Keratinocyte (primary cell): ENCODE data around the gene TRAF3IP1. TPM values are rescaled to one million over a fixed set of nuclear protein-coding genes. Genes with fewer than 3 reads are reported as not detected.

Experiments
- DNase-seq: peaks from one replicate; pipeline ENCODE4 v3.0.0-alpha.2; 2011; ENCODE audit warnings: low read depth, missing footprints, low spot score
- FAIRE-seq: peaks from 2 replicates; lab custom pipeline; 2011; peaks lifted over from hg19 to GRCh38; lab: Jason Lieb, UNC
- H2AFZ ChIP-seq: 2 replicates; pipeline ENCODE4 v1.6.0; 2012; ENCODE audit warnings: low read length, control low read depth, inconsistent platforms; ENCODE audit not compliant: control insufficient read depth
- H3K27ac ChIP-seq: 2 replicates; pipeline ENCODE4 v1.5.1; 2011; ENCODE audit warnings: low read length; ENCODE audit not compliant: control insufficient read depth, insufficient read depth
- H3K27me3 ChIP-seq: 3 replicates; pipeline ENCODE4 v1.6.0; 2011; ENCODE audit warnings: low read length; ENCODE audit not compliant: control insufficient read depth, insufficient read depth; ENCODE audit errors: extremely low read depth
- H3K36me3 ChIP-seq, 2 experiments: 2 replicates in 1 of 2; 3 replicates in 1 of 2; pipeline ENCODE4 v1.5.1; 2011; ENCODE audit warnings: low read length in 2 of 2, mild to moderate bottlenecking in 1 of 2; ENCODE audit not compliant: control insufficient read depth in 2 of 2, insufficient read depth in 2 of 2; ENCODE audit errors: extremely low read depth in 1 of 2
- H3K4me1 ChIP-seq: 3 replicates; pipeline ENCODE4 v1.5.1; 2011; ENCODE audit warnings: low read length; ENCODE audit not compliant: control insufficient read depth, insufficient read depth; ENCODE audit errors: extremely low read depth
- H3K4me2 ChIP-seq: 3 replicates; pipeline ENCODE4 v1.6.0; 2011; ENCODE audit warnings: low read depth, low read length; ENCODE audit not compliant: control insufficient read depth, insufficient read depth; ENCODE audit errors: extremely low read depth
- H3K4me3 ChIP-seq, 3 experiments: fragments of 200-600 bp in 1 of 3; sonication (generic) in 1 of 3; 2 replicates in 2 of 3; 3 replicates in 1 of 3; pipeline ENCODE4 v1.5.1; 2011 to 2016; ENCODE audit warnings: low read length in 3 of 3, mild to moderate bottlenecking in 3 of 3, control low read depth in 2 of 3, inconsistent platforms in 1 of 3, low read depth in 1 of 3, mixed read lengths in 1 of 3, mixed run types in 1 of 3, moderate library complexity in 1 of 3; ENCODE audit not compliant: control insufficient read depth in 2 of 3, insufficient read depth in 2 of 3; ENCODE audit errors: extremely low read depth in 1 of 3
- H3K79me2 ChIP-seq: 2 replicates; pipeline ENCODE4 v1.6.0; 2012; ENCODE audit warnings: low read length; ENCODE audit not compliant: control insufficient read depth, insufficient read depth
- H3K9ac ChIP-seq: 3 replicates; pipeline ENCODE4 v1.6.0; 2011; ENCODE audit warnings: low read length; ENCODE audit not compliant: control insufficient read depth, insufficient read depth; ENCODE audit errors: extremely low read depth
- H3K9me1 ChIP-seq: 3 replicates; pipeline ENCODE4 v1.6.0; 2011; ENCODE audit warnings: low read length; ENCODE audit not compliant: control insufficient read depth, insufficient read depth; ENCODE audit errors: extremely low read depth
- H3K9me3 ChIP-seq: 2 replicates; pipeline ENCODE4 v1.5.1; 2012; ENCODE audit warnings: low read depth, low read length; ENCODE audit not compliant: control insufficient read depth
- H4K20me1 ChIP-seq: 3 replicates; pipeline ENCODE4 v1.6.0; 2011; ENCODE audit warnings: low read length; ENCODE audit not compliant: control insufficient read depth, insufficient read depth; ENCODE audit errors: extremely low read depth
- CTCF ChIP-seq, 3 experiments: IDR thresholded peaks in 1 of 3; conservative IDR thresholded peaks in 1 of 3; optimal IDR thresholded peaks in 1 of 3; 2 replicates in 2 of 3; 3 replicates in 1 of 3; pipeline versions ENCODE3 to v1.5.1; 2011; ENCODE audit warnings: low read length in 3 of 3, mild to moderate bottlenecking in 3 of 3, moderate library complexity in 2 of 3, control low read depth in 1 of 3, inconsistent platforms in 1 of 3; ENCODE audit not compliant: insufficient read depth in 2 of 3; ENCODE audit errors: extremely low read depth in 1 of 3
- EZH2 ChIP-seq: IDR thresholded peaks from one replicate; pipeline ENCODE4 v1.6.1; 2012; ENCODE audit warnings: inconsistent platforms, mild to moderate bottlenecking, low read length, moderate library complexity
- dilution Hi-C: fragments of 300-500 bp; cut with MboI; formaldehyde crosslinking; loops from one replicate; pipeline ENCODE4 v1.7.0; 2020; ENCODE audit warnings: low sequenced_read_pairs; ENCODE audit not compliant: extremely low pct_ligation_motif_present
- polyA plus RNA-seq, 5 experiments: library from polyadenylated mRNA; depleted of rRNA in 3 of 5; stranded (reverse) in 3 of 5; stranded (forward) in 1 of 5; unstranded in 1 of 5; fragments of >200 nt; gene quantifications; 1 replicate in 1 of 5; 2 replicates in 3 of 5; 3 replicates in 1 of 5; pipeline versions ENCODE4 v1.2.1 to v1.2.3, GENCODE V29; 2011 to 2012; ENCODE audit warnings: missing spikeins in 2 of 5, low read depth in 1 of 5, low replicate concordance in 1 of 5

The TRAF3IP1 gene
- polyA plus RNA-seq, 1 donor (not counting 4 experiments of a cell fraction or from before 2014, with no cell fraction given), result 7.0 TPM

- no peak overlapping the region for H3K4me3 ChIP-seq
- no peak overlapping the region for H3K27ac ChIP-seq
- FAIRE-seq, result peak; percentile 39
These were observed 105.2 kb downstream of the TRAF3IP1 start for GRCh38 chr2:238425505-238425978.

DNA sequence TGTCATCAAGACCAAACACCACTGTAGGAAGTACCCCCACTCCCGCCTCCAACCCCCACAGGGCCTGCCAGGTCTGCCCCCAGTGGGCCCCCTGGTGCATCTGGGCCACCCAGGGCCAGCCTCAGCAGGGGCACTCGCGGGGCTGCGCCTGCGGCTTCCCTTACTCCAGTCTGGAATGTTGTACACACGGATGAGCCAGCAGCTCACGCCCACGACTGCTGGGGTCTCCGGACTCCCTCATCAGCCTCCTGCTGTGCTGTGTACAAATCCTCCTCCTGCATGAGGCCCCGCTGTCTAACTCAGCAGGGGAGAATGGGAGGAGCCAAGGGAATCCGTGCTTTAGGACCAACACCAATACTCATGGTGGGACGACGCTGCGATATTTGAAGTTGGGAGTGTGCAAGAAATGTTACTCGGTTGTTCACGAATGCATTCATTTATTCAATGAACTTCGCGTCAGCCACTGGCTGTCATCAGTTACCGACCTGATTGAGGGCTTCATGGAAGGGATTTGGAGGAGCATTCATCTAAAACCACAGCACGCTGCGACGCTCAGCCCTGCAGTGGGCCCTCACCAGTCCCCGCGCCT is 105.8 kb downstream of the TRAF3IP1 start:
- H3K4me3 ChIP-seq, result peak overlapping the region; percentile 68 to 85 (median 71)
- FAIRE-seq (peak; percentile 52), DNase-seq (no peak)
- no peaks in the 10 kb centered on the region for H4K20me1 ChIP-seq
- H3K4me2 ChIP-seq, result peak overlapping the region; percentile 96
- peaks cover 2 to 3% of the 10 kb centered on the region in 2 experiments for H3K36me3 ChIP-seq
- no peaks in the 10 kb centered on the region for H3K27me3 ChIP-seq
- peaks cover 14% of the 10 kb centered on the region for H3K4me1 ChIP-seq
- peak overlapping the region; percentile 89 for H3K9ac ChIP-seq
- dilution Hi-C loops, result no loop called here
- H2AFZ ChIP-seq, result peak overlapping the region; percentile 85
- no peaks in the 10 kb centered on the region for H3K9me1 ChIP-seq
- no peaks in the 10 kb centered on the region for H3K9me3 ChIP-seq
- no peak for TF ChIP-seq EZH2
- no peak for TF ChIP-seq CTCF (optimal IDR thresholded peaks at IDR 0.05 in 1 of 3, IDR thresholded peaks at IDR 0.05 in 1 of 3, conservative IDR thresholded peaks at IDR 0.05 in 1 of 3; ENCODE audit: extremely low read depth in 1 of 3, insufficient read depth in 2 of 3, low read length in 3 of 3)
- peak overlapping the region; percentile 79 for H3K27ac ChIP-seq
- H3K79me2 ChIP-seq, result peaks cover 37% of the 10 kb centered on the region

More at GRCh38 chr2:238425505-238425978, 105.2 kb downstream of the TRAF3IP1 start:
- no peak for DNase-seq
- H3K9me3 ChIP-seq, result no peaks in the 10 kb centered on the region
- no peaks in the 10 kb centered on the region for H3K9me1 ChIP-seq
- no peaks in the 10 kb centered on the region for H4K20me1 ChIP-seq
- no peaks in the 10 kb centered on the region for H3K27me3 ChIP-seq
- dilution Hi-C loops, result no loop called here
- peak overlapping the region; percentile 96 for H3K4me2 ChIP-seq
- H2AFZ ChIP-seq, result no peak overlapping the region
- TF ChIP-seq EZH2, result no peak
- no peak for TF ChIP-seq CTCF (optimal IDR thresholded peaks at IDR 0.05 in 1 of 3, IDR thresholded peaks at IDR 0.05 in 1 of 3, conservative IDR thresholded peaks at IDR 0.05 in 1 of 3; ENCODE audit: extremely low read depth in 1 of 3, insufficient read depth in 2 of 3, low read length in 3 of 3)
- H3K9ac ChIP-seq, result no peak overlapping the region
- H3K79me2 ChIP-seq, result peaks cover 32% of the 10 kb centered on the region
- peaks cover 14% of the 10 kb centered on the region for H3K4me1 ChIP-seq
- peaks cover 2 to 3% of the 10 kb centered on the region in 2 experiments for H3K36me3 ChIP-seq
